Prostate gland (tissue), 2 donors: ENCODE measurements around the gene APPBP2.

Experiments
- CTCF ChIP-seq, 4 experiments: fragments of 200-600 bp in 2 of 4; fragments of 450-650 bp in 2 of 4; sonication (generic) in 2 of 4; IDR thresholded peaks; 1 replicate in 3 of 4; 2 replicates in 1 of 4; pipeline ENCODE4 v1.5.1; 2016 to 2019; ENCODE audit warnings: antibody characterized with exemption in 4 of 4, mild to moderate bottlenecking in 2 of 4, moderate library complexity in 2 of 4
- POLR2AphosphoS5 ChIP-seq: sonication (generic); formaldehyde crosslinking; IDR thresholded peaks from one replicate; pipeline ENCODE4 v1.6.1; 2017; ENCODE audit warnings: antibody characterized with exemption

DNA sequence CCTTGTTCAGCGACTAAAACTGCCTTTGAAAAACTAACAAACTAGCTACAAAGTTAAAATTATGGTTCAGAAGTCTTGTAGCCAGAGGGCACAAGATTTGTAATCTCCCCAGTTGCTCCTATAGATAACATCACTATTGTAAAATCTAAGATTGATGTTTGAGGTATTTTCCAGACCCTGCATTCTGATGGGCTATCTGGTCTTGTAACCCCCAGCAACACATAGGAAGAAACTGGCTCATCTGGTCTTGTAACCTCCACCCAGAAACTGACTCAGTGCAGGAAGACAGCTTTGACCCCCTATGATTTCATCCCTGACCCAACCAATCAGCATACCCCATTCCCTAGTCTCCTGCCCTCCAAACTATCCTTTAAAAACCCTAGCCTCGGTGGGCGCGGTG is 116.0 kb downstream of the APPBP2 start:
- TF ChIP-seq POLR2AphosphoS5 (no peak), CTCF (IDR thresholded peaks at IDR 0.05) (no peak)
